K562 (cell line): Measurements from ENCODE around the gene MAD1L1. TPM values are rescaled to one million over a fixed set of nuclear protein-coding genes. Genes with fewer than 3 reads are reported as not detected.

Experiments
- COPS2 ChIP-seq: fragments of 450-650 bp; conservative IDR thresholded peaks from 2 replicates; pipeline ENCODE4 v1.6.1; 2016; ENCODE audit warnings: mild to moderate bottlenecking, moderate library complexity
- ELK3 ChIP-seq: fragments of 450-650 bp; formaldehyde crosslinking; IDR thresholded peaks from 2 replicates; pipeline ENCODE4 v1.4.0; 2020; ENCODE audit warnings: mild to moderate bottlenecking
- GATAD2B ChIP-seq: fragments of 450-650 bp; IDR thresholded peaks from 2 replicates; pipeline ENCODE4 v1.6.1; 2017; ENCODE audit warnings: mild to moderate bottlenecking, borderline replicate concordance
- NFIC ChIP-seq: fragments of 450-650 bp; IDR thresholded peaks from 2 replicates; pipeline ENCODE4 v1.6.1; 2017; ENCODE audit warnings: mild to moderate bottlenecking, inconsistent platforms
- ZBTB40 ChIP-seq, 2 experiments: fragments of 450-650 bp in 1 of 2; sonication (generic) in 1 of 2; formaldehyde crosslinking in 1 of 2; IDR thresholded peaks; 2 replicates each; pipeline versions ENCODE4 v1.7.1 to v1.9.0; 2016 to 2022; ENCODE audit warnings: inconsistent platforms in 1 of 2, mild to moderate bottlenecking in 1 of 2, missing genetic modification reagents in 1 of 2
- polyA plus RNA-seq, 8 experiments: library from polyadenylated mRNA; depleted of rRNA in 4 of 8; stranded (reverse) in 5 of 8; unstranded in 3 of 8; fragments of >200 nt; fragmentation: Nextera tagmentation in 2 of 8; fragmentation: Illumina TruSeq in 1 of 8; extraction: Ambion mirVana in 2 of 8; extraction: Trizol in 1 of 8; gene quantifications; 2 replicates each; pipeline versions ENCODE4 v1.2.1 to v1.2.3, GENCODE V29; 2011 to 2014; ENCODE audit warnings: inconsistent platforms in 1 of 8, missing spikeins in 1 of 8
- total RNA-seq, 7 experiments: library from RNA; depleted of rRNA in 6 of 7; stranded (reverse); fragments of >200 nt in 6 of 7; fragmentation: Illumina TruSeq in 2 of 7; extraction: Trizol in 2 of 7; gene quantifications; 2 replicates each; pipeline versions ENCODE4 v1.2.1 to v1.2.3, GENCODE V29; 2011 to 2021; ENCODE audit warnings: low replicate concordance in 1 of 7
- TF ChIP-seq, protein P1 (sequence below): fragments of 250-450 bp; sonication (Bioruptor Pico); IDR thresholded peaks from 2 replicates; pipeline ENCODE4 v1.8.0; 2022; ENCODE audit warnings: moderate library complexity, mild to moderate bottlenecking, inconsistent platforms
- TF ChIP-seq, protein P2 (sequence below), 2 experiments: fragments of 450-650 bp in 1 of 2; IDR thresholded peaks; 2 replicates each; pipeline ENCODE4 v1.6.1; 2011 to 2017; ENCODE audit warnings: low read depth in 2 of 2, antibody characterized with exemption in 1 of 2, borderline replicate concordance in 1 of 2, low read length in 1 of 2, mild to moderate bottlenecking in 1 of 2, mixed read lengths in 1 of 2; ENCODE audit not compliant: control insufficient read depth in 1 of 2

MAD1L1 gene
- total and polyA plus RNA-seq, 9 of the 15 experiments (the other 6 are each of a cell fraction or from before 2014, with no cell fraction given) = 1.7 to 89.7 (median 18.0) TPM

- no peak for TF ChIP-seq ELK3
- TF ChIP-seq, protein P1, sequence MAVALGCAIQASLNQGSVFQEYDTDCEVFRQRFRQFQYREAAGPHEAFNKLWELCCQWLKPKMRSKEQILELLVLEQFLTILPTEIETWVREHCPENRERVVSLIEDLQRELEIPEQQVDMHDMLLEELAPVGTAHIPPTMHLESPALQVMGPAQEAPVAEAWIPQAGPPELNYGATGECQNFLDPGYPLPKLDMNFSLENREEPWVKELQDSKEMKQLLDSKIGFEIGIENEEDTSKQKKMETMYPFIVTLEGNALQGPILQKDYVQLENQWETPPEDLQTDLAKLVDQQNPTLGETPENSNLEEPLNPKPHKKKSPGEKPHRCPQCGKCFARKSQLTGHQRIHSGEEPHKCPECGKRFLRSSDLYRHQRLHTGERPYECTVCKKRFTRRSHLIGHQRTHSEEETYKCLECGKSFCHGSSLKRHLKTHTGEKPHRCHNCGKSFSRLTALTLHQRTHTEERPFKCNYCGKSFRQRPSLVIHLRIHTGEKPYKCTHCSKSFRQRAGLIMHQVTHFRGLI (CRISPR knock-in tag) = 0 out of 2 replicates have a peak, but pooled peaks have one; percentile 31
- no peak for TF ChIP-seq GATAD2B
- TF ChIP-seq ZBTB40 (IDR thresholded peaks at IDR 0.05) = peak; percentile 91
- TF ChIP-seq ZBTB40 (CRISPR knock-in tag; IDR thresholded peaks at IDR 0.05) = no peak
- TF ChIP-seq COPS2 = no peak
- peak; percentile 95 for TF ChIP-seq NFIC
- TF ChIP-seq, protein P2, sequence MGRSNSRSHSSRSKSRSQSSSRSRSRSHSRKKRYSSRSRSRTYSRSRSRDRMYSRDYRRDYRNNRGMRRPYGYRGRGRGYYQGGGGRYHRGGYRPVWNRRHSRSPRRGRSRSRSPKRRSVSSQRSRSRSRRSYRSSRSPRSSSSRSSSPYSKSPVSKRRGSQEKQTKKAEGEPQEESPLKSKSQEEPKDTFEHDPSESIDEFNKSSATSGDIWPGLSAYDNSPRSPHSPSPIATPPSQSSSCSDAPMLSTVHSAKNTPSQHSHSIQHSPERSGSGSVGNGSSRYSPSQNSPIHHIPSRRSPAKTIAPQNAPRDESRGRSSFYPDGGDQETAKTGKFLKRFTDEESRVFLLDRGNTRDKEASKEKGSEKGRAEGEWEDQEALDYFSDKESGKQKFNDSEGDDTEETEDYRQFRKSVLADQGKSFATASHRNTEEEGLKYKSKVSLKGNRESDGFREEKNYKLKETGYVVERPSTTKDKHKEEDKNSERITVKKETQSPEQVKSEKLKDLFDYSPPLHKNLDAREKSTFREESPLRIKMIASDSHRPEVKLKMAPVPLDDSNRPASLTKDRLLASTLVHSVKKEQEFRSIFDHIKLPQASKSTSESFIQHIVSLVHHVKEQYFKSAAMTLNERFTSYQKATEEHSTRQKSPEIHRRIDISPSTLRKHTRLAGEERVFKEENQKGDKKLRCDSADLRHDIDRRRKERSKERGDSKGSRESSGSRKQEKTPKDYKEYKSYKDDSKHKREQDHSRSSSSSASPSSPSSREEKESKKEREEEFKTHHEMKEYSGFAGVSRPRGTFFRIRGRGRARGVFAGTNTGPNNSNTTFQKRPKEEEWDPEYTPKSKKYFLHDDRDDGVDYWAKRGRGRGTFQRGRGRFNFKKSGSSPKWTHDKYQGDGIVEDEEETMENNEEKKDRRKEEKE (IDR thresholded peaks at IDR 0.05; ENCODE audit: borderline replicate concordance in 1 of 2, control insufficient read depth in 1 of 2, low read depth in 2 of 2, low read length in 1 of 2) = no peak
Measured at GRCh38 chr7:2232766-2233520, at the start of gene MAD1L1 (continued).
